H9 (cell line): ENCODE measurements around the gene TEKT5. TPM values are rescaled to one million over a fixed set of nuclear protein-coding genes. Genes with fewer than 3 reads are reported as not detected.

Experiments used
- DNase-seq: peaks from one replicate; pipeline ENCODE4 v3.0.0-alpha.2; 2017
- H2AFZ ChIP-seq: one replicate; pipeline ENCODE4 v1.6.1; 2013; ENCODE audit warnings: mild to moderate bottlenecking, low read length, control low read depth, moderate library complexity
- H2AK5ac ChIP-seq: 2 replicates; pipeline ENCODE4 v1.6.1; 2013; ENCODE audit warnings: low read length, control low read depth, mixed read lengths; ENCODE audit not compliant: insufficient read length
- H2BK120ac ChIP-seq: one replicate; pipeline ENCODE4 v1.6.1; 2013; ENCODE audit warnings: low read depth, mild to moderate bottlenecking, low read length, control low read depth, inconsistent platforms; ENCODE audit not compliant: poor library complexity, severe bottlenecking
- H2BK12ac ChIP-seq: 2 replicates; pipeline ENCODE4 v1.6.1; 2013; ENCODE audit warnings: low read length, control low read depth, mixed read lengths, low read depth; ENCODE audit not compliant: insufficient read length
- H2BK15ac ChIP-seq: 2 replicates; pipeline ENCODE4 v1.6.1; 2013; ENCODE audit warnings: low read depth, low read length, control low read depth
- H2BK20ac ChIP-seq: one replicate; pipeline ENCODE4 v1.6.1; 2013; ENCODE audit warnings: low read depth, mild to moderate bottlenecking, low read length, control low read depth, inconsistent platforms; ENCODE audit not compliant: poor library complexity, severe bottlenecking
- H2BK5ac ChIP-seq: 2 replicates; pipeline ENCODE4 v1.6.1; 2013; ENCODE audit warnings: low read length, control low read depth, mixed read lengths; ENCODE audit not compliant: insufficient read length
- H3K14ac ChIP-seq: 2 replicates; pipeline ENCODE4 v1.6.1; 2013; ENCODE audit warnings: low read length, control low read depth; ENCODE audit not compliant: insufficient read depth
- H3K18ac ChIP-seq: 2 replicates; pipeline ENCODE4 v1.6.1; 2013; ENCODE audit warnings: low read depth, mild to moderate bottlenecking, mixed read lengths, low read length, control low read depth; ENCODE audit not compliant: insufficient read length
- H3K23ac ChIP-seq: 2 replicates; pipeline ENCODE4 v1.6.1; 2013; ENCODE audit warnings: low read length, control low read depth, mixed read lengths, low read depth; ENCODE audit not compliant: insufficient read length
- H3K23me2 ChIP-seq: 2 replicates; pipeline ENCODE4 v1.6.1; 2013; ENCODE audit warnings: low read depth, mild to moderate bottlenecking, mixed read lengths, low read length, control low read depth; ENCODE audit not compliant: insufficient read length, poor library complexity, severe bottlenecking
- H3K27ac ChIP-seq: 2 replicates; pipeline ENCODE4 v1.5.1; 2013; ENCODE audit warnings: low read length, control low read depth, mixed read lengths, low read depth; ENCODE audit not compliant: insufficient read length
- H3K27me3 ChIP-seq: 2 replicates; pipeline ENCODE4 v1.6.1; 2013; ENCODE audit warnings: low read length, control low read depth, inconsistent platforms; ENCODE audit not compliant: insufficient read depth
- H3K4ac ChIP-seq: 2 replicates; pipeline ENCODE4 v1.6.1; 2013; ENCODE audit warnings: low read depth, mild to moderate bottlenecking, control low read depth, inconsistent platforms, low read length, moderate library complexity
- H3K4me1 ChIP-seq: 2 replicates; pipeline ENCODE4 v1.6.1; 2013; ENCODE audit warnings: low read length, control low read depth, inconsistent platforms; ENCODE audit not compliant: insufficient read depth
- H3K4me2 ChIP-seq: 2 replicates; pipeline ENCODE4 v1.6.1; 2013; ENCODE audit warnings: low read length, control low read depth, mixed read lengths; ENCODE audit not compliant: insufficient read length, insufficient read depth
- H3K56ac ChIP-seq: 2 replicates; pipeline ENCODE4 v1.6.1; 2013; ENCODE audit warnings: low read depth, mild to moderate bottlenecking, mixed read lengths, low read length, control low read depth; ENCODE audit not compliant: insufficient read length
- H3K79me1 ChIP-seq: 2 replicates; pipeline ENCODE4 v1.6.1; 2013; ENCODE audit warnings: low read depth, mild to moderate bottlenecking, moderate library complexity, low read length, control low read depth, inconsistent platforms; ENCODE audit not compliant: insufficient read depth, poor library complexity, severe bottlenecking
- H3K79me2 ChIP-seq: 2 replicates; pipeline ENCODE4 v1.6.1; 2013; ENCODE audit warnings: low read length, control low read depth, inconsistent platforms; ENCODE audit not compliant: insufficient read depth
- H3K9ac ChIP-seq: 2 replicates; pipeline ENCODE4 v1.6.1; 2013; ENCODE audit warnings: low read length, control low read depth, mixed read lengths; ENCODE audit not compliant: insufficient read length; ENCODE audit errors: extremely low read depth
- H3K9me3 ChIP-seq: one replicate; pipeline ENCODE4 v1.6.1; 2013; ENCODE audit warnings: low read depth, low read length, inconsistent platforms; ENCODE audit not compliant: control insufficient read depth
- H3T11ph ChIP-seq: one replicate; pipeline ENCODE4 v1.6.1; 2013; ENCODE audit warnings: mild to moderate bottlenecking, low read length, control low read depth, inconsistent platforms
- H4K20me1 ChIP-seq: one replicate; pipeline ENCODE4 v1.6.1; 2013; ENCODE audit not compliant: control insufficient read depth, insufficient read length, insufficient read depth
- H4K5ac ChIP-seq: 2 replicates; pipeline ENCODE4 v1.6.1; 2013; ENCODE audit warnings: low read depth, mild to moderate bottlenecking, mixed read lengths, low read length, control low read depth; ENCODE audit not compliant: insufficient read length
- H4K8ac ChIP-seq: replicated peaks from 2 replicates; pipeline ENCODE4 v1.6.1; 2013; ENCODE audit warnings: low read length, control low read depth, mixed read lengths, low read depth; ENCODE audit not compliant: insufficient read length
- H4K91ac ChIP-seq: 2 replicates; pipeline ENCODE4 v1.6.1; 2013; ENCODE audit warnings: low read depth, mild to moderate bottlenecking, moderate library complexity, mixed read lengths, low read length, control low read depth; ENCODE audit not compliant: insufficient read length
- H3K27ac Mint-ChIP-seq, 3 experiments: 2 replicates in 2 of 3; 3 replicates in 1 of 3; pipeline ENCODE4 v1.8.0; 2020 to 2021; ENCODE audit warnings: mixed read lengths in 3 of 3, mild to moderate bottlenecking in 1 of 3, moderate library complexity in 1 of 3
- H3K27me3 Mint-ChIP-seq: 2 replicates; pipeline ENCODE4 v1.8.0; 2021; ENCODE audit warnings: low read depth, mild to moderate bottlenecking, moderate library complexity, mixed read lengths
- H3K36me3 Mint-ChIP-seq, 3 experiments: 2 replicates in 2 of 3; 3 replicates in 1 of 3; pipeline ENCODE4 v1.8.0; 2020 to 2021; ENCODE audit warnings: low read depth in 3 of 3, mixed read lengths in 3 of 3; ENCODE audit not compliant: insufficient read depth in 1 of 3
- H3K4me1 Mint-ChIP-seq, 2 experiments: 2 replicates each; pipeline ENCODE4 v1.8.0; 2020; ENCODE audit warnings: mixed read lengths in 2 of 2
- H3K4me3 Mint-ChIP-seq, 2 experiments: 2 replicates in 1 of 2; 3 replicates in 1 of 2; pipeline ENCODE4 v1.8.0; 2020 to 2021; ENCODE audit warnings: mild to moderate bottlenecking in 2 of 2, mixed read lengths in 2 of 2, moderate library complexity in 1 of 2
- H3K9me3 Mint-ChIP-seq, 2 experiments: 2 replicates in 1 of 2; 3 replicates in 1 of 2; pipeline ENCODE4 v1.8.0; 2020; ENCODE audit warnings: mild to moderate bottlenecking in 2 of 2, mixed read lengths in 2 of 2, moderate library complexity in 1 of 2
- CTCF ChIP-seq: fragments of 200-600 bp; sonication (generic); conservative IDR thresholded peaks from 3 replicates; pipeline ENCODE4 v1.8.0; 2021; ENCODE audit warnings: antibody characterized with exemption, mild to moderate bottlenecking
- WGBS: extraction: QIAGEN DNeasy Blood & Tissue Kit; methylation state at CpG from one replicate; pipeline ENCODE4 v1.1.7; 2013; ENCODE audit warnings: missing lambda C conversion rate, low lambda C conversion rate, mixed read lengths; ENCODE audit not compliant: insufficient read length; ENCODE audit errors: extremely low coverage; 5-methylcytosine and 5-hydroxymethylcytosine counted together
- long read RNA-seq: library from polyadenylated mRNA; unstranded; transcript quantifications from one replicate; pipeline ENCODE4 v2.0.0, GENCODE V29; 2020
- total RNA-seq: library from RNA; stranded (reverse); gene quantifications from 2 replicates; pipeline ENCODE4 v1.2.1, GENCODE V29; 2021

TEKT5 gene
- total RNA-seq, result 0.31 TPM in 1 of 2 replicates, not detected in the other
- long read RNA-seq, result 0 reads

- H3K9me3 Mint-ChIP-seq, result peaks cover 4% of the 10 kb centered on the region in 2 experiments; a peak in 2 of 5 replicates
- Histone ChIP-seq H2AFZ (no peak within 1 kb of the TSS), H3K23ac (no peak within 1 kb of the TSS), H4K5ac (no peak within 1 kb of the TSS), H3K9ac (no peak within 1 kb of the TSS), H2AK5ac (no peak within 1 kb of the TSS), H3K56ac (no peak within 1 kb of the TSS), H3K27ac (no peak within 1 kb of the TSS), H2BK12ac (no peak within 1 kb of the TSS), H3K18ac (no peak within 1 kb of the TSS), H3K4me1 (no peaks in the 10 kb centered on the region; the same call in 1 of the 2 replicates), H3K4me2 (no peak within 1 kb of the TSS), H2BK5ac (no peak within 1 kb of the TSS), H3K9me3 (no peaks in the 10 kb centered on the region), H2BK15ac (no peak within 1 kb of the TSS), H3K4ac (no peak within 1 kb of the TSS), H2BK20ac (no peak within 1 kb of the TSS), H3K79me1 (no peaks in the 10 kb centered on the region), H3K14ac (no peak within 1 kb of the TSS), H4K91ac (no peak within 1 kb of the TSS), H3T11ph (no peak within 1 kb of the TSS), H3K79me2 (no peaks in the 10 kb centered on the region), H4K20me1 (no peaks in the 10 kb centered on the region), H2BK120ac (no peak within 1 kb of the TSS), H4K8ac (no peak within 1 kb of the TSS), H3K27me3 (no peaks in the 10 kb centered on the region), H3K23me2 (no peaks in the 10 kb centered on the region)
- no CpG with 5 or more reads among the region's 5 CpGs for WGBS
- no peaks in the 10 kb centered on the region for H3K36me3 Mint-ChIP-seq
- H3K4me1 Mint-ChIP-seq, result peaks cover 7 to 8% of the 10 kb centered on the region in 2 experiments
- no peak within 1 kb of the TSS for H3K4me3 Mint-ChIP-seq
- DNase-seq, result no peak
- no peak for TF ChIP-seq CTCF
- H3K27me3 Mint-ChIP-seq, result peaks cover 2% of the 10 kb centered on the region; the same call in 1 of the 2 replicates
- H3K27ac Mint-ChIP-seq, result peak within 1 kb of the TSS in 1 of 3 experiments; percentile 74; a peak in 2 of 7 replicates
These were observed at the start of gene TEKT5 for GRCh38 chr16:10694830-10695229. Gene TEKT5, minus strand, starts transcription at chr16:10694930. Its CDS starts 57 bp downstream, at chr16:10694873.
